Astrocyte of the spinal cord (primary cell): Measurements from ENCODE around the gene ADARB2.

Source experiments
- DNase-seq: peaks from one replicate; pipeline ENCODE4 v3.0.0; 2011; ENCODE audit warnings: low read depth, low spot score
- H3K4me3 ChIP-seq: 2 replicates; pipeline ENCODE4 v1.5.1; 2011; ENCODE audit warnings: low read depth, mild to moderate bottlenecking, low read length, moderate library complexity
- in situ Hi-C: cut with HindIII; loops from 2 replicates; pipeline ENCODE4 v1.10.0; 2017; ENCODE audit warnings: low sequenced_read_pairs
- TF ChIP-seq, protein P1 (sequence below): IDR thresholded peaks from 2 replicates; pipeline ENCODE4 v1.5.1; 2012; ENCODE audit warnings: low read depth, mild to moderate bottlenecking, low read length, inconsistent platforms

Gene ADARB2

DNA sequence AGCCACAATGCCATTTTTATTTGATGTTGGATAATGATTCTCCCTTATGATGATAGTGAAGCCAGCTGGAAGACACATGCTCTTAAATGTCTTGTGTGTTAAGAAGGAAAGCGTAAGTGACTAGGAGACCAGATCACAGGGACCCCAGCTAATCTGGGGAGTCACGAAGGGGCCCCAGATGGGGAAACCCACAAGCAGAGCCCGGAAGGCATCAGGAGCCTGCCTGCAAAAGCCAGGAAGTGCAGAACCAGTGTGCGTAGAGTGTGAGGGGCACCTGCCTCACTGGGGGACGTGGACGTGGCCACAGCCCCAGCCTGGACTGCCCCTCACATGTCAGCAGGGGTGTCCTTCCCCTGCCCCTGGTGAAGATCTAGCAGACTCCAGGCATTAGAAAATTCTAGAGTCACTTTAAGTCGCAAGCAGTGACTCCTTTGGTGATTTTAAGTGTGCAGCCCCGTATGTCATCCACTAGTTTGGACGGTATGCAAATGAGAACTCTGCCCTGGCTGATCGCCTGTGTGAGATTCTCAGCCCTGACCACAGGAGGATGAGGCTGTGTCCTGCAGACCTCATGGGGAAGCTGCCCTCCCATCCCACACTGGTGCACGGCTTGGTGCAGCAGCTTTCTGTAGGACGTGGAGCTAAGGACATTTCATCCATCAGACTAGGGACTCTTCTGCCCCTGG lies 438.1 kb downstream of the ADARB2 start:
- no peak for DNase-seq
- TF ChIP-seq, protein P1, sequence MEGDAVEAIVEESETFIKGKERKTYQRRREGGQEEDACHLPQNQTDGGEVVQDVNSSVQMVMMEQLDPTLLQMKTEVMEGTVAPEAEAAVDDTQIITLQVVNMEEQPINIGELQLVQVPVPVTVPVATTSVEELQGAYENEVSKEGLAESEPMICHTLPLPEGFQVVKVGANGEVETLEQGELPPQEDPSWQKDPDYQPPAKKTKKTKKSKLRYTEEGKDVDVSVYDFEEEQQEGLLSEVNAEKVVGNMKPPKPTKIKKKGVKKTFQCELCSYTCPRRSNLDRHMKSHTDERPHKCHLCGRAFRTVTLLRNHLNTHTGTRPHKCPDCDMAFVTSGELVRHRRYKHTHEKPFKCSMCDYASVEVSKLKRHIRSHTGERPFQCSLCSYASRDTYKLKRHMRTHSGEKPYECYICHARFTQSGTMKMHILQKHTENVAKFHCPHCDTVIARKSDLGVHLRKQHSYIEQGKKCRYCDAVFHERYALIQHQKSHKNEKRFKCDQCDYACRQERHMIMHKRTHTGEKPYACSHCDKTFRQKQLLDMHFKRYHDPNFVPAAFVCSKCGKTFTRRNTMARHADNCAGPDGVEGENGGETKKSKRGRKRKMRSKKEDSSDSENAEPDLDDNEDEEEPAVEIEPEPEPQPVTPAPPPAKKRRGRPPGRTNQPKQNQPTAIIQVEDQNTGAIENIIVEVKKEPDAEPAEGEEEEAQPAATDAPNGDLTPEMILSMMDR, result no peak
- H3K4me3 ChIP-seq, result no peak overlapping the region
- in situ Hi-C loops, result no loop called here

DNA sequence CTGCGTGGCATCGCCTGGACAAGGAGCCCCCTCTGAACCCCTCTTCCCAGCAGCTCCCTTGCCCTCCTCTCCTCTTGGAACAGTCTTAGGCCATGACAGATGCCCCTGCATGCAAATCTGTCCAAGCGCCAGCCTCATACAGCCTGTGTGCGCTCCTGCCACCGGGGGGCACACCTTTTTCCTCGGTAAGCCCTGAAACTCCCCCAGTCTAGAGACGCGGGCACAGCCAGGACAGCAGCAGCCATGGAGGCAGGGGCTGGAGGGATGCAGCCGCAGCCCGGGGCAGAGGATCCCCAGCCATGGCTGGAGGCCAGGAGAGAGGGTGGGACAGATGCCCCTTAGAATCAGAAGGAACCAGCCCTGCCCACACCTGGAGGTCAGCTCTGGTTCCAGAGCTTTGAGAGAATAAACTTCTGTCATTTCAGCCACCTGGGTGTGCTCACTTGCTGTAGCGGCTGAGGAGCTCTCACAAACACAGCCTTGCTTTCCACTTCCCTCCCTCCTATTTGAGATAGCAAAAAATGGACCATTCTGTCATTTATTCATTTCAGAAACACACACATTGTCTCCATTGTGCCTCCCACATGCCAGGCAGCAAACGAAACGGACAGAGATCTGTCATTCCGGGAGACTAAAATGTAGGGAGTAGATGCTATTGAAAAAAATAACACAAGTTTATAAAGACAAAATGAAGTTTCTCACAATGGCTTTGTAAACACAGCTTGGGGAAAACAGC lies 439.6 kb downstream of the ADARB2 start:
- TF ChIP-seq, protein P1, result no peak
- no peak for DNase-seq
- in situ Hi-C loops, result no loop called here
- H3K4me3 ChIP-seq, result no peak overlapping the region

DNA sequence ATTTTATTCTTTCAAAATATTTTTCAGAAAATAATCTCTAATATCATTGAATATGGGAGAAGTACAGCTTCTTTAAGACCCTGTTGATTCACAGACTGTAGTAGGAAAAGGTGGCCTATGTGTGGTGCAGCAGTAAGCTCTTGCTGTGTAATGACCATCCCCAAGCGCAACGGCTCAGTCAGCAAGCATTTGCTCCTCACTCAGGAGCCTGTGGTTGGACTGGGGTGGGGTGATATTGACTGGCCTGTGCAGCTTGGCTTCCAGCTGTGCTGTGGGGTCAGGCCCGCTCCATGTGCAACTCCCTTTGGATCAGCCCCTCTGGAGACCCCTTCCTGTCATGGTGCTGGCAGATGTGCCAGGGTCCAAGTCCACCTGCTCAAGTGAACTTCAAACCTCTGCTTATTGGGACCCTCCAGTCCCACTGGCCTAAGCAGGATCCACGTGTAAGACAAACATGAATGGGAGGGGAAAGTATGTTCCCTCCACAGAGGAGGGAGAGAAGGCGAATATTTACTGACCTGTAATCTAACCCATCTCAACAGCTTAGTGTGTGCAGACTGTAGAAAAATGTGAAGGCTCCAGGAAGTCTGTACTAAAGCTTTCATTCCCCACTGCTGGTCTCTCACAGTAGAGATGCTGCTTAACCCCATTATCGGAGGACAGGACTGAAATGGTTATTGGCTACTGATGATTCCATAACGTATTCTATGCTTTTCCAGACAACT lies 441.4 kb downstream of the ADARB2 start:
- TF ChIP-seq, protein P1, result no peak
- no peak overlapping the region for H3K4me3 ChIP-seq
- in situ Hi-C loops, result no loop called here
- no peak for DNase-seq

DNA sequence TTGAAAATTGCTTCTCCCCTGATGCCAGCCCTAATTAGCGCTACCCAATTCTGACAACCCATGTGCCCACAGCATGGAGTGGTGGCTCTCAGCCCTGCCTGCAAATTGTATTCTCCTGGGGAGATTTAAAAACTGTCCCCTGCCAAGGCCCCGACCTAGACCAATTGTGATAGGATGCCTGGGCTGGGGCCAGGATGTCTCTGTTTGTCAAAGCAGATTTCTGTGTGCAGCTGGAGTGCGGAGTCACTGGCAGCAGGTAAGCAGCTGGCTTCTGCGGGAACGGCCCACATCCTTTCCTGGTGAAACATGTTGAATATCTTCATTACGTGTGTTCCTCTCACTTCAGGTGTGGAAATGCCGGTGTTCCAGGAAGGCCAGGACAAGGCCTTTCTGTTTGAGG lies 442.6 kb downstream of the ADARB2 start:
- no peak for DNase-seq
- TF ChIP-seq, protein P1, result no peak
- H3K4me3 ChIP-seq, result no peak overlapping the region
- in situ Hi-C loops, result no loop called here

DNA sequence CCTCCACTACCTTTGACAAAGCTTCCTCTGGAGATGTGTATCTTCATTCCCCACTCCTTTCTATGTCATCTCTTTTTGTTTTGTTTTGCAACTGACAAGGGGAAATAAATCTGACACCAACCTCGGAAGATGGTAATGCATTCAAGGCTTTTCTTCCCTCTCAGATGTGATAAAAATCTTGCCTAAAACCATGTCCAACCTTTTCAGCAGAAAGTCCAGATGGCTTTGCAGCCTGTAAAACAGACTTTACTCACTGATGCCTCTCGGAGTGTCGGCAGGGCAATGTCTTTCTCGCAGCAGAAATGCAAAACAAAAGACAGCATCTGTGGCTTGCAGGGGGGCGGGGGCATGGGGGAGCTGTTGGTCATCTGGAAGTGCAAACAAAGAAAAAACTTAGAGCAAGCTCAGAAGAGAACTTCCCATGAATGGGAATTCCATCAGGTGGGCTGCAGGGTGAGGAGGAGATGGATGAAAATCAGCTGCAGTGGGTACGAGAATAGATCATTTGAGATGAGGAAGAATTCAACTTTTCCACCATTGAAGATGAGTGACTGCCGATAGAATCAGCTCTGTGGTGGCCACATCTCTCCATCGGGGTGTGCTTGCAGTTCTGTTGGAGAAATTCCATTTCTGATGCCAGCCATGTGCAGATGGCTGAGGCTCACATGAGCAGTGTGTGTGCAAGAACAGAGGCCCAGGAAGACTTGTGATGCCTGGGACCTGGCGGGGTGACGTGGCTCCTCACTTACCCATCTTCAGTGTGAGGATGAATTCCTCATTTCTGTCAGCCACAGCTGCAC lies 443.5 kb downstream of the ADARB2 start:
- TF ChIP-seq, protein P1, result no peak
- in situ Hi-C loops, result no loop called here
- H3K4me3 ChIP-seq, result no peak overlapping the region
- DNase-seq, result no peak

DNA sequence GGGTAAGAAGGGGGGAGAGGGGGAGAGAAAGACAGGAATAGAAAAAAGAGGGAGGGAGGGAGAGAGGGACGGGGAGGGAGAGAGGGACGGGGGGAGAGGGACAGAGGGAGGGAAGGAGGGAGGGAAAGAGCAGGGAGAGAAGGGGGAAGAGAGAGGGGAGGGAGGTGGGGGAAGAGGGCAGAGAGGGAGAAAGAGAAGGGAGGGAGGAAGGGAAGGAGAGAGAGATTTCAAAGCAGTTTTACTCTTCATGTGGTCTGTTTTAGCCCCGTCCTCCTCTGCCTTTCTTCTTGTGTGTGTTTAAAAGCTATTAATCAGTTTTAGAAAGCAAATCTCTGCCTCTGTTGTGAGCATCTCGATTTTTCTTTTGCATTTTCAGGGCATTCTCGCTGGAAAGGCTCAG lies 444.2 kb downstream of the ADARB2 start:
- H3K4me3 ChIP-seq, result no peak overlapping the region
- TF ChIP-seq, protein P1, result no peak
- in situ Hi-C loops, result no loop called here
- no peak for DNase-seq
